ENCODE results near the gene WBP11.
"Not testable (repeated sequence)": the region's sequence is repeated elsewhere in the genome, so short reads cannot be mapped to it uniquely, and the experiment has no call there.

The WBP11 gene

DNA sequence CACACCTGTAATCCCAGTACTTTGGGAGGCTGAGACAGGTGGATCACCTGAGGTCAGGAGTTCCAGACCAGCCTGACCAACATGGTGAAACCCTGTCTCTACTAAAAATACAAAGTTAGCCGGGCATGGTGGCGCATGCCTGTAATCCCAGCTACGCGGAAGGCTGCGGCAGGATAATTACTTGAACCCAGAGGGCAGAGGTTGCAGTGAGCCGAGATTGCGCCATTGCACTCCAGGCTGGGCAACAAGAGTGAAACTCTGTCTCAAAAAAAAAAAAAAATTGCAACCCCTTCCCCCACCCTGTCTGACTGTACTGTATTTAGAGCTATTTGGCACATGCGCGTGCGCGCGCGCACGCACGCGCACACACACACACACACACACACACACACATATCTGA is 66.8 kb downstream of the WBP11 start:
- not testable (repeated sequence) for H3K27me3 ChIP-seq (ENCODE audit: control insufficient read depth, insufficient read depth, low read length, poor library complexity, severe bottlenecking); H3K4me1 ChIP-seq (ENCODE audit: control insufficient read depth, insufficient read depth, low read length); H3K27ac ChIP-seq (ENCODE audit: insufficient read depth, low read depth, low read length, poor library complexity, severe bottlenecking); H3K4me3 ChIP-seq (ENCODE audit: insufficient read depth, low read depth, low read length); H3K9me3 ChIP-seq (ENCODE audit: control insufficient read depth, low read length); H3K36me3 ChIP-seq (ENCODE audit: control insufficient read depth, insufficient read depth, low read length)
- 84 to 87% methylated on average over 16 of the region's 16 CpGs for WGBS, 2 experiments

All from ectodermal cell (in vitro differentiated cells).